NOMO-1 (cell line): ENCODE measurements around the gene ATOX1.
A peak's percentile ranks its signal among the peaks of the same experiment; 100 is the strongest.

Experiments
- DNase-seq, 2 experiments: peaks; one replicate each; lab custom pipeline; 2025; ENCODE audit not compliant: unreplicated experiment in 2 of 2; lab: John Stamatoyannopoulos, UW

ATOX1 gene

DNA sequence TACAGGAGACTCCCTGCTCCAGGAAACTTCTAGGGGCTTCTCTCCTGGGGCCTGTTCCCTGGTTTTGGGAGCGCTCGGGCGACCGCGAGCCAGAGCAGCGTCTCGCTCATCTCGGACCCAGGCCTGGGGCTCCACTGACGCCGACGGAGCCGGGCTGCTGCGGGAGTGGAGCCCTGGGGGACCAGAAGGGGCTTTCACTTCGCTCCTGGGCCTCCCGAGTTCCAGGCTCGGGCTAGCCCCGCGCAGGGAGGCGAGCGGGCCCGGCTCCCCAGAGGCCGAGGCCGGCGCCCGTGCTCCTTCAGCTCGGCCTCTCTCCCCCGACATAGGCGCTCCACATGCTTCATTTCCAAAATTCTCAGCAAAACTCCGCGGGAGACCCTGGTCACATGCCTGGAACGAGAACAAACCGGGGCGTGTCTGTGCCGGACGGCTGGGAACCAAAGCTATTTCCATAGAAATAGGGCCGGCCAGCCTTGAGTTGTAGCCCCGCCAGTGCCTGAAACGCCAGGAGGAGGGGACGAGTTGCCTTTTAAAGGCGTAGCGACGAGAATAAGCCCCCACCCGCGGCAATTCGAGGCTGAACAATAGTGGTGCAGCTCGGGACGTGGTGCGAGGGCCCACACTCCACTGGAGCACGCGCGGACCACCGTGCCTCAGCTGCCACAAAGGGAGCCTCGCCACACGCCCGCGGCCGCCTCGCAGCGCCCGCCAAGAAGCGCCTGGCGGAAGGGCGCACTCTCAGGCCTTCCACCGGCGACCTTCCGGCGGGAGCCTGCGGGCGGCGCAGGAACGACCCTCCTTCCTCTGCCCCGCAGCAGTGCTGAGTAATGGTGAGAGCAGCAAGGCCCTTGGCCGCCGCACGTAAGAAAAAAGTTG is 12.2 kb upstream of the ATOX1 start:
- DNase-seq = peak; percentile 62 to 71

GRCh38 chr5:151766975-151767374 is 8.5 kb upstream of the ATOX1 start:
- DNase-seq = no peak

DNA sequence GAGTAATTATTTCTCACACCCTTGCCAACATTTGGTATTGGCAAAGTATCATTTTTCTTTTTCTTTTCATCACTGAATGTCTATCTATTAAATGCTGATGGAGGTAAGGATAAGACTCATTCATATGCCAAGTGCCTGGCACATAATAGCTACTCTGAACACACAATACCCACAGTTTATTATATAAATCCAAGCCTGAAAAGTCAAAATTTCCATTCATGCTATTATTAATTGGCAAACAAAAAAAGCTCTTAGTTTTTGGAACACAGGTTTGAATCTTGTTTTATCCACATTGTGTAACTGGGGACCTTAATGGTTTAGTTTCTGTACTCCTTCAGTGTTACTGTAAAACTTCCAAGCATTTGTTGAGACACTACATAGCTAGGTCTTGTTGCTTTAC is 6.4 kb upstream of the ATOX1 start:
- no peak for DNase-seq

- DNase-seq = no peak
These were observed 346 bp downstream of the ATOX1 start for GRCh38 chr5:151758141-151758429.

DNA sequence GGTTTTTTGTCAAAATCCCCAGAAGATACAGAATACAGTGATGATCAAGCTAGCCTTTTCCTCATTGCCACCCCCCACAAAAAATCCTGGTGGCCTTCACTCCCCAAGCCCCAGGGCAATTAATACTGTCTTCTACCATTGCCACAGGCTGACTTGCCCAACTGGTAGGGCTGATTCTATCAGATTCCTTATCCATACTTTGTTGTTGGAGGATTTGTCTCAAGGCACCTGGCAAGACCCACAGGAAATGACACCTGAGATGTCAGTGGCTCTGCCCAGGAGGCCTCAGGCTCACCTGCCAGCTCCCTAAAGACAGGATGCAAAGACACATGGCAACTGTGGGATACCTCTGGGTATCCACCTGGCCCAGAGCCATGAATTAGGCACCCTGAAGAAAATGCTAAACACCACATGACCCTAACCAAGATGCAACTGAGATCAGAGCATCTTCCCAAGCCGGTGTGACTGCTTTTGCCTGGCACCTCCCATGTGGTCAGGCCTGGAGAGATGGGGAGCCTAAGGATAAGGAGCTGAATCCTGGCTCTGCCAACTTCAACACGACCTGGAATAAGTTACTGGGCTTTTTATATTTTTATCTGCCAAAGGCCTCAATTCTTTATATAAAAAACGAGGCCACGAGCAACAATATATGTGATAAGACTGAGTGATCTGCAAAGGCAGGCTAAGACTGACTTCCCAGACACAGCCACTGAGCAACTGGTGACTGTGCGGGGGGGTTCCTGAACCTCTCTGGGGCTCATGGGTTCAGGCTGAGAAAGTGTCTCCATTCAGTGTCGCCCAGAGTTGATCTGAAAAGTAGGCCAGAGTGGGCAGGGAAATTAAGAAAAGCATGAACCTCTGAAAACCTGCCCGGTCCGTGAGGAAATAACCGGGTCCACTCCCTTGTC is 944 bp downstream of the ATOX1 start:
- DNase-seq = no peak

DNA sequence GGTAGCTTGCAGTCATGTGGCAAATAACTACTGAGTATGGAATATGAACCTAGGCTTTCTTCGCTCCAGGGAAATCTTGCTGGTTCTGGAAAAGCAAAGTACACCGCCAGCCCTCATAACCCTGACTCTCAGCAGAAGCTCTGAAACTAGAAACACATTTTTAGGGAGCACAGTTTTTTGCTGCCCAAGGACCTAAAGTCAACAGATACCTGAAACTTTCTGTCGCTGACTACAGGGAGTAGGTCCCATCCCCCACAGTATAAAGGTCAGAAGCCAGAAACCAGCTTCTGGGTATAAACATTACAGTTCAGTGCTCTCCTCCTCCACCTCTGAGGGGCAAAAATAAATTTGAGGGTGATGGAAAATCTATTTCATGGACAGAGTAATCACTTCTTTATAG is 3.0 kb downstream of the ATOX1 start:
- DNase-seq = no peak

DNA sequence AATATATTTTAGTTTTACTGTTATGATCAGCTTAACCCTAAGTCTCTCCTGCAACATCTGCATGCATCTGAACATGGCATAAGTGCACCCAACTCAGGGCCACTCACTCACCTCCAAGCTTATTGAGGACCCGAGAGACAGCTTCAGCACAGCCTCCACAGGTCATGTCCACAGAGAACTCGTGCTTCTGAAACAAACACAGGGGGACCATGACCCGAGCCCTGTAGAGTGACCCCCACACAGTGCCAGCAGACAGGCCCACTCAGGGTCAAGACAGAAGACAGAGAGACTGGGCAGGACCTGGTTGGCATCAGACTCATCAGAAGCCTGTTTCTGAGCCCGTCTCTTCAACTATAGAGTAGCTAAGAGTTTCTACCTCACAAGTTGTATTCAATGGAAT is 6.8 kb downstream of the ATOX1 start:
- DNase-seq = no peak

GRCh38 chr5:151751091-151751490 is 7.3 kb downstream of the ATOX1 start:
- DNase-seq = no peak

DNA sequence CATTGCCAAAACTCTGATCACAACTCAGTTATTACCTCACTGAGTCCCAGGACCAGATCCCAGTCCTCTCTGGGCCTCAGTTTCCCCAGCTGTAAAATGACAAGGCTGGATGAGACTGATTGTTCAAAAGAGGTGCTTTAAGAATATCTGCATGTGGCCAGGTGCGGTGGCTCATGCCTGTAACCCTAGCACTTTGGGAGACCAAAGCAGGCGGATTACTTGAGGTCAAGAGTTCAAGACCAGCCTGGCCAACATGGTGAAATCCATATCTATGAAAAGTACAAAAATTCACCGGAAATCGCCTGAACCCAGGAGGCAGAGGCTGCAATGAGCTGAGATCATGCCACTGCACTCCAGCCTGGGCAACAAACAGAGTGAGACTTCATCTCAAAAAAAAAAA is 8.3 kb downstream of the ATOX1 start:
- DNase-seq = no peak

DNA sequence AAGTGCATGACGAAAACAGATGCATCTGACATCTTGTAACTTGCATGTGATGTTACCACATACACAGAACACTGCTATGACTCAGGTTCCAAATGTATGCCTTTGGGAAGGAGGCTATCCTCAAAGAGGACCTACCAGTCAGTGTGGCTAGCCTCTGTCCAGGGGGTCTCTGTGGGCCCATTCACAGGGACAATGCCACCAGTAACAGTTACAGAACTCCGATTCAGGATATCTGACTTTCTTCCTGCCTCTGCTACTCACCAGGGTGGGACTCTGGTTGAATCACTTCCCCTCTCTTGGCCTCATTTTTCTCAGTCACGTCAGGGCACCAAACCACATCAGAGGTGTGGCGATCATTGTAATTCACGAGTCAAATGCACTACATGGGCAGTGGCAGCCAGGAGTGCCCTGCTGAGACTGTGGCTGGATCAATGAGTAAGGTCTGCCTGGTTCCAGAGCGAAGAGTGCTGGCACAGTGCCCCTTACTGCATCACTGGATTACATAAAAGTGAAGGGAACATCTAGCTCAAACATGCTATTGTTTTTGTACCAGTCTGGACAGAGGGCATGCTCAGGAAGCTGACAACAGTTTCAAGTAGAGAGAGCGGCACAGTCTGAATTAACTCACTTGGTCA is 13.2 kb downstream of the ATOX1 start:
- peak; percentile 21 to 70 for DNase-seq

DNA sequence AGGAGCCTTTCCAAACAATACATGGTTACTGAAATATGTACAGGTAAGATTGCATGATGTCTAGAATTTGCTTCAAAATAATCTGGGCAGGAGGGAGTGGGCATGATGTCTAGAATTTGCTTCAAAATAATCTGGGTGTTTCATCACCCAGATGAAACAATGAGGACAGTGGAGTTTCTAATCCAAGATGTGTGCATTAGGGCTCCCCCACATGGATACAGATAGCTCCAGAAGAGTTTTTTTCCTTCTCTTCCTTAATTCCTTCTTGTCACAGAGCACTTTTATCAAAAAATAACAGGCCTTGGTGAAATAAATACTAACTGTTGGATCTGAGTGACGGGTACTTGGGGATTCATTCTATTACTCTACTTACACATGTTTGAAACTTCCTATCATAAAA is 14.9 kb downstream of the ATOX1 start:
- no peak for DNase-seq

GRCh38 chr5:151742870-151743294 is 15.5 kb downstream of the ATOX1 start:
- DNase-seq = no peak

- DNase-seq = no peak
These were observed 16.6 kb downstream of the ATOX1 start for GRCh38 chr5:151741678-151742423.

DNA sequence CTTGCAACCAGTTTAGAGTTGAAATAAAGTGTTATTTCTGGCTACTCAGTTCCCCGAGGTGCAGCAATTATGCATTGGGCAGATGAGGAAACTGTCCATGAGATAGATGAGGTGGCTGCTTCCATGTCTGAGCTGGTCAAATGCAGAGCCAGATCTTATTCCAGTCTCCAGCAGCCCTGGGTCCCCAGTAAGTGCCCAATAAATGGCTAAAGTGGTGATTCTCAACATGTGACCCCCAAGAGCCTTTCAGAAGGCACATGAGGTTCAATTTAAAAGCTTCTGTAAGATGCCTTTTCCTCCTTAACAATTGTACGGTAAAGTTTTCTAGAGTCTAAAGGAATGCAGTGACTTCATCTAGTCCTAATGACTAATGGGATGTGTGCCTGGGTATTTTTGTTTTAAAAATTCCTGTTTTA is 17.5 kb downstream of the ATOX1 start:
- DNase-seq = no peak

DNA sequence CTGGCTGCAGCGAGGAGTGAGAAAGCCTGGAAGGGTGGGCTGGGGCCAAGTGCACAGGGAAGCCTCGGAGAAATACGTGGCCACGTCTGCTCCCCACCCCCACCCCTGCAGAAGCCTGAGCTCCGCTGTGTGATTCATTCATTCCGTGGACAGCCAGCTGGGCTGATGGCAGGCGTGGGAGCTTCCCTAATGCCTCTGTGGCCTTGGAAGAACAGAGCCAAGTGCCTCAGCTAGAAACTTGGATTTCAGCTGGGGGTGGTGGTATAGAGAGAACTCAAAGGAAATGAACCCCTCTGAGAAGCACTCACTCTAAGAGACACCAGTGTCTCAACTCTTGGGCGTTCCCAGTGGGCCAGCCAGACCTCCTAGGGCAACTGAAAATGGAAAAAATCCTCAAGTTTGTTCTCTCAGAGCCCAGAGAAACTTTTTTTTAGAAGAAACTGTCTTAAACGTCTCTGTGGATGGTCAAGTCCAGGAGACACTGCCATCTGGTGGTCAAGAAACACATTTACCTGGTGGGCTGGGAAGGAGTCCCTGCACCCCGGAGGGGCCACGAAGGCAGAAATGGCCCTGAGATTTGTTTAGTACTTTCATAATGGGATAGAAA is 18.0 kb downstream of the ATOX1 start:
- DNase-seq = peak in 1 of 2 experiments; percentile 40

- no peak for DNase-seq
These were observed 18.5 kb downstream of the ATOX1 start for GRCh38 chr5:151739939-151740335.

- DNase-seq = no peak
These were observed 19.0 kb downstream of the ATOX1 start for GRCh38 chr5:151739395-151739794.

GRCh38 chr5:151738125-151738848 is 20.1 kb downstream of the ATOX1 start:
- DNase-seq = no peak

- DNase-seq = no peak
These were observed 21.0 kb downstream of the ATOX1 start for GRCh38 chr5:151737431-151737830.

DNA sequence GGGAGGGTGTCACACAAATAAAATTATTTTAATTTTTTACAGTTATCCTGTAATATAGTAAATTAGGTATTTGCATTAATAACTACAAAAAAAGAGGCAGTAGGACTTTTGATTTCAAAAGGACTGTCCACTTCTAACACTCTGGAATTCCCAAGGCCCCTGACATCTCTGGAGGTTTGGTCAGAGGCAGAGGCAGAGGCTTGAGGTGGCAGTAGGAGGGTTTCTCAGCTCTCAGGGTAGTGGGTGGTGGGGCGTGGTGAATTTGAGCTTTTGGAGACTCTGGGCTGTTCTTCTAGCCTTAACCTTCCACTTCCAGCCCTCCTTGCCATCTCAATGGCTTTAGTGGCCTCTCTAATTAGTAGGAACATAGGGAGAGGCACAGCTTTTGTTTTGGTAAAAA is 22.8 kb downstream of the ATOX1 start:
- DNase-seq = no peak
